HepG2 (cell line): ENCODE measurements around the gene LIPT1. TPM values are rescaled to one million over a fixed set of nuclear protein-coding genes. Genes with fewer than 3 reads are reported as not detected.
A peak's percentile ranks its signal among the peaks of the same experiment; 100 is the strongest.

Source experiments
- AKNA ChIP-seq: sonication (generic); formaldehyde crosslinking; IDR thresholded peaks from 2 replicates; pipeline ENCODE4 v1.4.0; 2020; ENCODE audit warnings: missing genetic modification reagents, borderline replicate concordance
- BRCA1 ChIP-seq: sonication (generic); formaldehyde crosslinking; IDR thresholded peaks from 2 replicates; pipeline ENCODE4 v1.4.0; 2020; ENCODE audit warnings: missing genetic modification reagents
- HDAC1 ChIP-seq: sonication (generic); formaldehyde crosslinking; IDR thresholded peaks from 2 replicates; pipeline ENCODE4 v1.5.1; 2020; ENCODE audit warnings: mild to moderate bottlenecking, missing genetic modification reagents
- HDAC6 ChIP-seq: fragments of 200-600 bp; sonication (generic); IDR thresholded peaks from 2 replicates; pipeline ENCODE4 v1.7.0; 2017; ENCODE audit warnings: mild to moderate bottlenecking, antibody characterized with exemption, low read length, low read depth
- KDM3A ChIP-seq: IDR thresholded peaks from 2 replicates; pipeline ENCODE4 v1.6.1; 2018; ENCODE audit warnings: low read depth, missing compliant biosample characterization
- KMT2B ChIP-seq: IDR thresholded peaks from 2 replicates; pipeline ENCODE4 v1.6.1; 2016; ENCODE audit warnings: missing genetic modification reagents, missing compliant biosample characterization
- LCORL ChIP-seq, 2 experiments: fragments of 450-650 bp in 1 of 2; sonication (generic) in 1 of 2; formaldehyde crosslinking in 1 of 2; IDR thresholded peaks; 2 replicates each; pipeline versions ENCODE4 v1.5.0 to v1.6.1; 2017 to 2020; ENCODE audit warnings: antibody characterized with exemption in 1 of 2, missing genetic modification reagents in 1 of 2
- NR1H2 ChIP-seq: sonication (generic); formaldehyde crosslinking; IDR thresholded peaks from 2 replicates; pipeline ENCODE4 v1.8.1; 2022; ENCODE audit warnings: low read depth, missing genetic modification reagents, borderline replicate concordance
- NR2F1 ChIP-seq, 2 experiments: fragments of 450-650 bp in 1 of 2; formaldehyde crosslinking in 1 of 2; IDR thresholded peaks; 2 replicates each; pipeline versions ENCODE4 v1.5.0 to v1.6.1; 2016 to 2020; ENCODE audit warnings: mild to moderate bottlenecking in 1 of 2, missing compliant biosample characterization in 1 of 2, missing genetic modification reagents in 1 of 2, moderate library complexity in 1 of 2
- PHF5A ChIP-seq: IDR thresholded peaks from one replicate; pipeline ENCODE4 v1.6.1; 2018; ENCODE audit warnings: low read depth, missing genetic modification reagents; ENCODE audit not compliant: unreplicated experiment
- POGZ ChIP-seq: sonication (generic); formaldehyde crosslinking; IDR thresholded peaks from 2 replicates; pipeline ENCODE4 v1.4.0; 2020; ENCODE audit warnings: mild to moderate bottlenecking, missing genetic modification reagents
- PRDM10 ChIP-seq: sonication (generic); formaldehyde crosslinking; IDR thresholded peaks from 2 replicates; pipeline ENCODE4 v1.4.0; 2020; ENCODE audit warnings: low read depth, missing genetic modification reagents
- PRPF4 ChIP-seq: fragments of 200-400 bp; formaldehyde crosslinking; IDR thresholded peaks from 2 replicates; pipeline ENCODE4 v1.6.1; 2016; ENCODE audit warnings: low read length, low read depth; ENCODE audit not compliant: poor library complexity, severe bottlenecking
- SMAD9 ChIP-seq: sonication (generic); formaldehyde crosslinking; IDR thresholded peaks from 2 replicates; pipeline ENCODE4 v1.5.1; 2020; ENCODE audit warnings: mild to moderate bottlenecking, missing genetic modification reagents
- SMARCC2 ChIP-seq: fragments of 450-650 bp; IDR thresholded peaks from 2 replicates; pipeline ENCODE4 v1.6.1; 2017; ENCODE audit warnings: antibody characterized with exemption, mild to moderate bottlenecking
- TOE1 ChIP-seq: sonication (generic); formaldehyde crosslinking; IDR thresholded peaks from 2 replicates; pipeline ENCODE4 v1.4.0; 2020; ENCODE audit warnings: mild to moderate bottlenecking, missing genetic modification reagents
- ZBTB38 ChIP-seq: sonication (generic); formaldehyde crosslinking; IDR thresholded peaks from 2 replicates; pipeline ENCODE4 v1.5.1; 2020; ENCODE audit warnings: mild to moderate bottlenecking, missing genetic modification reagents
- ZNF12 ChIP-seq: sonication (generic); formaldehyde crosslinking; IDR thresholded peaks from 2 replicates; pipeline ENCODE4 v1.5.0; 2020; ENCODE audit warnings: missing genetic modification reagents
- ZNF672 ChIP-seq: sonication (generic); formaldehyde crosslinking; IDR thresholded peaks from 2 replicates; pipeline ENCODE4 v1.8.1; 2022; ENCODE audit warnings: missing genetic modification reagents
- ZNF737 ChIP-seq: sonication (generic); formaldehyde crosslinking; IDR thresholded peaks from 2 replicates; pipeline ENCODE4 v1.5.0; 2020; ENCODE audit warnings: missing genetic modification reagents, mild to moderate bottlenecking, borderline replicate concordance
- ZNF879 ChIP-seq: sonication (generic); formaldehyde crosslinking; IDR thresholded peaks from 2 replicates; pipeline ENCODE4 v1.8.1; 2023; ENCODE audit warnings: missing genetic modification reagents
- polyA plus RNA-seq, 8 experiments: library from polyadenylated mRNA; depleted of rRNA in 3 of 8; stranded (reverse) in 7 of 8; unstranded in 1 of 8; fragments of >200 nt; fragmentation: Illumina TruSeq in 4 of 8; extraction: Trizol in 4 of 8; gene quantifications; 2 replicates each; pipeline versions ENCODE4 v1.2.1 to v1.2.3, GENCODE V29; 2011 to 2016; ENCODE audit warnings: low read depth in 4 of 8, missing spikeins in 1 of 8, mixed read lengths in 1 of 8; ENCODE audit not compliant: insufficient read depth in 1 of 8
- total RNA-seq, 5 experiments: library from RNA; depleted of rRNA; stranded (reverse); fragments of >200 nt; fragmentation: Illumina TruSeq; extraction: Trizol; gene quantifications; 2 replicates each; pipeline ENCODE4 v1.2.3, GENCODE V29; 2016; ENCODE audit warnings: low read depth in 1 of 5

LIPT1 gene
- total and polyA plus RNA-seq, 2 of the 13 experiments (the other 11 are each of a cell fraction or from before 2014, with no cell fraction given), result 8.0 to 9.6 TPM

- TF ChIP-seq BRCA1 (0 out of 2 replicates have a peak, but pooled peaks have one; percentile 19), HDAC6 (no peak), ZNF672 (CRISPR knock-in tag) (no peak), PRPF4 (no peak), LCORL (IDR thresholded peaks at IDR 0.05) (no peak), LCORL (CRISPR knock-in tag; IDR thresholded peaks at IDR 0.05) (peak; percentile 54), NR2F1 (CRISPR knock-in tag; IDR thresholded peaks at IDR 0.05) (no peak), PHF5A (no peak), KDM3A (no peak), AKNA (CRISPR knock-in tag) (no peak), SMARCC2 (no peak), SMAD9 (no peak; the same call in 1 of the 2 replicates), TOE1 (CRISPR knock-in tag) (no peak; the same call in 1 of the 2 replicates), NR1H2 (CRISPR knock-in tag) (no peak), ZBTB38 (CRISPR knock-in tag) (no peak), KMT2B (no peak), HDAC1 (CRISPR knock-in tag) (no peak; the same call in 1 of the 2 replicates), ZNF12 (CRISPR knock-in tag) (peak; percentile 46; the same call in 1 of the 2 replicates), ZNF879 (no peak; the same call in 1 of the 2 replicates), PRDM10 (CRISPR knock-in tag) (no peak), ZNF737 (CRISPR knock-in tag) (peak; percentile 92; the same call in 1 of the 2 replicates), POGZ (CRISPR knock-in tag) (no peak; the same call in 1 of the 2 replicates)
Measured at GRCh38 chr2:99140860-99141109, 14.0 kb upstream of the LIPT1 start (continued).
